ENCODE measurements around the gene HSPBAP1. TPM values are rescaled to one million over a fixed set of nuclear protein-coding genes. Genes with fewer than 3 reads are reported as not detected.

The HSPBAP1 gene
- total RNA-seq, 1 donor from 2014 or later = 20.6 TPM

- CTCF ChIA-PET = no interaction called here
- H3K9me3 Mint-ChIP-seq = no peaks in the 10 kb centered on the region
- H3K36me3 Mint-ChIP-seq (ENCODE audit: low read depth) = peaks cover 23% of the 10 kb centered on the region
- H3K4me1 Mint-ChIP-seq = peaks cover 17% of the 10 kb centered on the region
- TF ChIP-seq CTCF (IDR thresholded peaks at IDR 0.05) = no peak
- no peak overlapping the region for H3K4me3 Mint-ChIP-seq
- POLR2A ChIA-PET = no interaction called here
- ATAC-seq (ENCODE audit: low read depth) = no peak
- intact Hi-C loops (cut with micrococcal nuclease) = no loop called here
- peak overlapping the region; percentile 9 for H3K27ac Mint-ChIP-seq
- no peaks in the 10 kb centered on the region for H3K27me3 Mint-ChIP-seq
- no peak for DNase-seq
Observed at GRCh38 chr3:122774564-122774963, 19.1 kb downstream of the HSPBAP1 start.

- Mint-ChIP-seq H3K27me3 (no peaks in the 10 kb centered on the region), H3K4me3 (no peak overlapping the region), H3K27ac (peak overlapping the region; percentile 9), H3K9me3 (no peaks in the 10 kb centered on the region), H3K36me3 (ENCODE audit: low read depth) (peaks cover 26% of the 10 kb centered on the region), H3K4me1 (peaks cover 17% of the 10 kb centered on the region)
- DNase-seq (no peak), ATAC-seq (ENCODE audit: low read depth) (no peak)
- POLR2A ChIA-PET = interaction anchor here (0.6 to 1.1 kb wide), 2 partner anchors 19 to 28 kb away, joined by 3 read pairs; partner anchors contain the start of gene HSPBAP1
- CTCF ChIA-PET = no interaction called here
- intact Hi-C loops (cut with micrococcal nuclease) = no loop called here
- no peak for TF ChIP-seq CTCF (IDR thresholded peaks at IDR 0.05)
Observed at GRCh38 chr3:122773944-122774509, 19.6 kb downstream of the HSPBAP1 start.

GRCh38 chr3:122772827-122773226, 20.8 kb downstream of the HSPBAP1 start:
- Mint-ChIP-seq H3K27ac (no peak overlapping the region), H3K4me1 (peaks cover 17% of the 10 kb centered on the region), H3K27me3 (no peaks in the 10 kb centered on the region), H3K9me3 (no peaks in the 10 kb centered on the region), H3K4me3 (no peak overlapping the region), H3K36me3 (ENCODE audit: low read depth) (peaks cover 33% of the 10 kb centered on the region)
- ChIA-PET CTCF (no interaction called here), POLR2A (interaction anchor here (0.7 kb wide), 1 partner anchor 818 kb away, joined by 3 read pairs; no protein-coding TSS in a partner anchor)
- ATAC-seq (ENCODE audit: low read depth) (no peak), DNase-seq (no peak)
- intact Hi-C loops (cut with micrococcal nuclease) = no loop called here
- no peak for TF ChIP-seq CTCF (IDR thresholded peaks at IDR 0.05)

GRCh38 chr3:122770521-122771202, 23.0 kb downstream of the HSPBAP1 start:
- intact Hi-C loops (cut with micrococcal nuclease) = no loop called here
- ATAC-seq (ENCODE audit: low read depth) (no peak), DNase-seq (no peak)
- Mint-ChIP-seq H3K27me3 (no peaks in the 10 kb centered on the region), H3K9me3 (no peaks in the 10 kb centered on the region), H3K36me3 (ENCODE audit: low read depth) (peaks cover 40% of the 10 kb centered on the region), H3K4me3 (no peak overlapping the region), H3K27ac (no peak overlapping the region), H3K4me1 (peaks cover 8% of the 10 kb centered on the region)
- POLR2A ChIA-PET = no interaction called here
- CTCF ChIA-PET = no interaction called here
- TF ChIP-seq CTCF (IDR thresholded peaks at IDR 0.05) = no peak

GRCh38 chr3:122767540-122768372, 25.9 kb downstream of the HSPBAP1 start:
- peaks cover 31% of the 10 kb centered on the region for H3K36me3 Mint-ChIP-seq (ENCODE audit: low read depth)
- no peaks in the 10 kb centered on the region for H3K9me3 Mint-ChIP-seq
- ChIA-PET POLR2A (no interaction called here), CTCF (interaction anchor here (2.1 kb wide), 1 partner anchor 13 kb away, joined by 5 read pairs; no protein-coding TSS in a partner anchor)
- H3K4me1 Mint-ChIP-seq = no peaks in the 10 kb centered on the region
- intact Hi-C loops (cut with micrococcal nuclease) = no loop called here
- ATAC-seq (ENCODE audit: low read depth) = no peak
- DNase-seq = no peak
- TF ChIP-seq CTCF (IDR thresholded peaks at IDR 0.05) = no peak
- no peak overlapping the region for H3K27ac Mint-ChIP-seq
- H3K4me3 Mint-ChIP-seq = no peak overlapping the region
- no peaks in the 10 kb centered on the region for H3K27me3 Mint-ChIP-seq

Measured in activated B cell treated with CpG ODN at 0.5 μM for 24 hours (primary cell).